Heart right ventricle (tissue), 16 donors: ENCODE measurements around the gene LPCAT4. TPM values are rescaled to one million over a fixed set of nuclear protein-coding genes. Genes with fewer than 3 reads are reported as not detected.

Experiments used
- ATAC-seq, 8 donors: fragments of 200-7000 bp; cut with Tn5 transposase; one replicate each; pipeline ENCODE4 v1.9.1; 2020; ENCODE audit warnings: mild to moderate bottlenecking in 8 of 8, moderate library complexity in 8 of 8, moderate number of reproducible peaks in 1 of 8
- DNase-seq, 2 donors: peaks; one replicate each; pipeline ENCODE4 v3.0.0-alpha.2; 2020
- H3K27ac ChIP-seq, 10 donors: fragments of 200-600 bp; sonication (generic) in 2 of 10; one replicate each; pipeline versions ENCODE4 v1.5.0 to v1.8.0; 2020 to 2022; ENCODE audit warnings: mild to moderate bottlenecking in 3 of 10
- H3K27me3 ChIP-seq, 7 donors: fragments of 200-600 bp; one replicate each; pipeline ENCODE4 v1.8.0; 2021 to 2022; ENCODE audit warnings: mild to moderate bottlenecking in 2 of 7
- H3K36me3 ChIP-seq, 9 donors: fragments of 200-600 bp; sonication (generic) in 1 of 9; one replicate each; pipeline versions ENCODE4 v1.5.0 to v1.8.0; 2020 to 2022; ENCODE audit warnings: mild to moderate bottlenecking in 2 of 9
- H3K4me1 ChIP-seq, 9 donors: fragments of 200-600 bp; sonication (generic) in 1 of 9; one replicate each; pipeline versions ENCODE4 v1.5.0 to v1.8.0; 2020 to 2022; ENCODE audit warnings: mild to moderate bottlenecking in 4 of 9
- H3K4me3 ChIP-seq, 10 donors: fragments of 200-600 bp; sonication (generic) in 2 of 10; one replicate each; pipeline versions ENCODE4 v1.5.0 to v1.8.0; 2020 to 2022; ENCODE audit warnings: mild to moderate bottlenecking in 7 of 10, moderate library complexity in 2 of 10
- H3K9me3 ChIP-seq, 11 donors: fragments of 200-600 bp in 10 of 11; sonication (generic) in 2 of 11; one replicate each; pipeline versions ENCODE4 v1.5.0 to v1.8.0; 2013 to 2022; ENCODE audit warnings: mild to moderate bottlenecking in 2 of 11, control low read depth in 1 of 11, moderate library complexity in 1 of 11
- WGBS, 2 donors: extraction: QIAGEN DNeasy Blood & Tissue Kit; methylation state at CpG; one replicate each; pipeline ENCODE4 v1.1.7; 2013; ENCODE audit warnings: inconsistent platforms in 1 of 2; 5-methylcytosine and 5-hydroxymethylcytosine counted together
- intact Hi-C, 10 donors: fragments of 100-400 bp; cut with DNase I; formaldehyde crosslinking; loops; one replicate each; pipeline versions ENCODE4 v1.11.1 to v1.14.2; 2022
- polyA plus RNA-seq, 2 donors: library from polyadenylated mRNA; stranded (reverse); fragments of 200-250 nt; gene quantifications; one replicate each; pipeline ENCODE4 v1.2.3, GENCODE V29; 2013
- total RNA-seq, 10 donors: library from RNA; stranded (reverse); fragmentation: NEBNext Ultra II Directional in 3 of 10; extraction: Animal tissue kit (Norgen Biotek cat#: 25700) in 3 of 10; gene quantifications; one replicate each; pipeline versions ENCODE4 v1.2.1 to v1.2.4, GENCODE V29; 2021 to 2023
- TF ChIP-seq, protein P1 (sequence below), 9 donors: fragments of 200-600 bp; sonication (generic) in 2 of 9; IDR thresholded peaks; one replicate each; pipeline versions ENCODE4 v1.5.0 to v1.8.0; 2021 to 2022; ENCODE audit warnings: antibody characterized with exemption in 9 of 9, mild to moderate bottlenecking in 5 of 9, moderate library complexity in 1 of 9
- donor health status: Arrhythmogenic right ventricular cardiomyopathy.
- donor health status: ischemic (EF 13 %, LVEDD 7.1; RV severe dilation, severe dysfunction).
- donor health status: healthy with polysubstance abuse.
- donor health status: DM: no; HTN: yes; CAD: no.
- donor health status: DM: no; HTN: no; CAD: no.
- donor health status: ischemic (EF 25% LVEDD 6.9; RV normal size, moderate dysfunction).
- donor health status: ischemic (EF 25% LVEDD 5.7; RV mildly dilated, moderate dysfunction).
- donor health status: healthy.
- donor health status: DM: yes; HTN: yes; CAD: no.
- donor health status: Ischemic cardiomyopathy.
- donor health status: ischemic (EF 35%, LVEDD 5.7; RV mildly dilated, moderate dysfunction).
- donor health status: nonischemic (EF 11% LVEDD 7.7; RV severe dilation, severe dysfunction).
- donor health status: DM: yes; HTN: yes; CAD: no.
- donor health status: PGD.
- donor health status: ischemic (EF 29% LVEDD 5.4; RV normal size, mild dysfunction).
- donor health status: nonischemic (EF 23%, LVEDD 6.1; RV moderate dilation, normal function).

LPCAT4 gene
- total and polyA plus RNA-seq, 12 donors: 15.1 to 110 (median 50.6) TPM

DNA sequence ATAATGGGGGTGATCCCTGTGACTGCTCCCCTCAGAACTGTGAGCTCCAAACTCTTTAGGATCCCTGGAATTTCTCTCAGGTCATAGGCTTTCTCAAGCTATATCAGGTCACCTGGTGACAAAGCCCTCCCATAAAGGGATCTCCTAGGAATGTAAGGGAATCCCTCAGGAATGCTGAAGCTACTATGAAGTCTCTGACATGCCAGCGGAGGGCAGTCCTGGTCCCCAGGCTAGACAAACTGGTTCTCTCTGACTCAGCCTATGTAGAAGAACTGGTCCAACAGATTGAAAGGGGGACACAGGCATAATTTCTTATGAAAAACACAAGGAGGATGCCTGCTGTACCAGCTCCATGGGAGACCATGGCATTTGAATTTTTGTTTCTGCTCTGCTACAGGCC is 6.7 kb downstream of the LPCAT4 start:
- 96 to 100% methylated on average over 1 of the region's 1 CpG for WGBS, 2 donors
- Histone ChIP-seq H3K27me3 (no peaks in the 10 kb centered on the region), H3K4me1 (peaks cover 0 to 9% (median 6%) of the 10 kb centered on the region in 9 donors), H3K36me3 (peaks cover 0 to 89% (median 28%) of the 10 kb centered on the region in 9 donors), H3K4me3 (no peak overlapping the region), H3K9me3 (no peaks in the 10 kb centered on the region), H3K27ac (no peak overlapping the region)
- no peak for DNase-seq
- intact Hi-C loops: loop anchor here in 6 of 10 donors (10.0 kb wide), 3 partner anchors 115 to 255 kb away; partner anchors contain the start of genes EMC7 (in 3 of the 6), PGBD4 (in 3 of the 6) and GOLGA8B (in 1 of the 6)
- no peak for ATAC-seq
- TF ChIP-seq, protein P1, sequence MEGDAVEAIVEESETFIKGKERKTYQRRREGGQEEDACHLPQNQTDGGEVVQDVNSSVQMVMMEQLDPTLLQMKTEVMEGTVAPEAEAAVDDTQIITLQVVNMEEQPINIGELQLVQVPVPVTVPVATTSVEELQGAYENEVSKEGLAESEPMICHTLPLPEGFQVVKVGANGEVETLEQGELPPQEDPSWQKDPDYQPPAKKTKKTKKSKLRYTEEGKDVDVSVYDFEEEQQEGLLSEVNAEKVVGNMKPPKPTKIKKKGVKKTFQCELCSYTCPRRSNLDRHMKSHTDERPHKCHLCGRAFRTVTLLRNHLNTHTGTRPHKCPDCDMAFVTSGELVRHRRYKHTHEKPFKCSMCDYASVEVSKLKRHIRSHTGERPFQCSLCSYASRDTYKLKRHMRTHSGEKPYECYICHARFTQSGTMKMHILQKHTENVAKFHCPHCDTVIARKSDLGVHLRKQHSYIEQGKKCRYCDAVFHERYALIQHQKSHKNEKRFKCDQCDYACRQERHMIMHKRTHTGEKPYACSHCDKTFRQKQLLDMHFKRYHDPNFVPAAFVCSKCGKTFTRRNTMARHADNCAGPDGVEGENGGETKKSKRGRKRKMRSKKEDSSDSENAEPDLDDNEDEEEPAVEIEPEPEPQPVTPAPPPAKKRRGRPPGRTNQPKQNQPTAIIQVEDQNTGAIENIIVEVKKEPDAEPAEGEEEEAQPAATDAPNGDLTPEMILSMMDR (IDR thresholded peaks at IDR 0.05): no peak

DNA sequence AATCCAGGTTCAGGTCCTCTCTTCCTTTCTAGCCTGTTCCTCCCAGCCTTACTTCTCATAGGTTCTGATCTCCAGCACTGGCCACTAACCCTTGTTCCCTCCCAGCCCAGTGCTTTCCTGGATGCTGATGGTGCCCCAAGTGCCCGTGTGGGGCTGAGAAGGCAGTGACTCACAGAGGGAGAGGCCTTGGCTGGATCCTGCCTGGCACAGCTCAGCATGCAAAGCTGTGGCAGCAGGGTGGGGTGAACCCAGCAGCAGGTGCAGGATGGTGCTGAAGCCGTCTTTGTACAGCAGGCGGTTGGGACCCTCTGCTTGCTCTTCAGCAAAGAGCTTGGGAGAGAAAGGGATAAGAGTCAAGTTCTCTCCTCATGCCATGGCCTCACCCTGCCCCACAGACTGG is 7.6 kb downstream of the LPCAT4 start:
- DNase-seq: no peak
- Histone ChIP-seq H3K4me3 (no peak overlapping the region), H3K27ac (no peak overlapping the region), H3K9me3 (no peaks in the 10 kb centered on the region), H3K27me3 (no peaks in the 10 kb centered on the region), H3K36me3 (peaks cover 0 to 98% (median 28%) of the 10 kb centered on the region in 9 donors), H3K4me1 (peaks cover 0 to under 1% (median 0%) of the 10 kb centered on the region in 9 donors)
- no peak for ATAC-seq
- TF ChIP-seq, protein P1 (IDR thresholded peaks at IDR 0.05): no peak
- intact Hi-C loops: no loop called here
- 78 to 79% methylated on average over 3 of the region's 3 CpGs for WGBS, 2 donors

DNA sequence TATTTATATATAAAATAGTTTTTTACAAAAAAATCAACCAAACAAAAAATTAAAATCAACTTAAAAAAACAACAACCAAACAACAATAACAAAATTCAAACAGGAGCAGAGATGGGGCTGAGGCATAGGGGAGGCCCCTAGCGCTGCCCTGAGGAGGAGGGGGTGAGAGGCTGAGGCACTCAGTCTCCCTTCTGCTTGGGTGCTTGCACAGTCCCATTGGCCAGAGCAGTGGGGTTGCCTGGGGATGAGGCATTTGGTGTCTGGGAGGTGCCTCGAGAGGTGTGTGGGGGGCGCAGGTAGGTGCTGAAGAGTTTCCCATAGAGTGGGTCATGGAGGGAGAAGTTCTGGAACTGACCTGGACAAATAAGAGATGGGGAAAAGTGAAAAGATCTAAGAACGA is 8.0 kb downstream of the LPCAT4 start:
- intact Hi-C loops: no loop called here
- DNase-seq: no peak
- Histone ChIP-seq H3K27me3 (no peaks in the 10 kb centered on the region), H3K4me1 (no peaks in the 10 kb centered on the region), H3K36me3 (peaks cover 0 to 100% (median 28%) of the 10 kb centered on the region in 9 donors), H3K9me3 (no peaks in the 10 kb centered on the region), H3K27ac (no peak overlapping the region), H3K4me3 (no peak overlapping the region)
- 93 to 95% methylated on average over 4 of the region's 4 CpGs for WGBS, 2 donors
- ATAC-seq: no peak
- TF ChIP-seq, protein P1 (IDR thresholded peaks at IDR 0.05): no peak

DNA sequence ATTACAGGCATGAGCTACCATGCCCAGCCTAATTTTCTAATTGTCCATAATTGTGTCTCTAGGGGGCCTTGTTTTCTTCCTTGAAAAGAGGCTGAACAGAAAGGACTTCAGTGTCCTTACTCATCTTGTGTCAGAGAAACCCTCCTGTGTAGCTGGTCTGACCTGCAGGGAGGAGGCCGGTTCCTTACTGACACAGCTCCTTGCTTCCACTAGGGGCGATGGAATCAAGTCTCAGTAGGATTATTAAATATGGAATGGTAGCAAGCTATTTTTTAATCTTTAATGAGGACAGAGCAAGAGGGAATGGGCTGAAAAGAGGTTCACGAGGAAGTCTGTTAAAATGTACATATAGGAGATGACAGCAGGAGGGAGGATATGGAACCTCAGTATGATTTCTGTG is 8.6 kb downstream of the LPCAT4 start:
- Histone ChIP-seq H3K27me3 (no peaks in the 10 kb centered on the region), H3K4me3 (no peak overlapping the region), H3K36me3 (peaks cover 0 to 95% (median 28%) of the 10 kb centered on the region in 9 donors), H3K9me3 (no peaks in the 10 kb centered on the region), H3K27ac (no peak overlapping the region), H3K4me1 (no peaks in the 10 kb centered on the region)
- no peak for ATAC-seq
- WGBS, 2 donors: 69 to 75% methylated on average over 3 of the region's 3 CpGs
- no peak for DNase-seq
- TF ChIP-seq, protein P1 (IDR thresholded peaks at IDR 0.05): peak in 4 of 9 donors; percentile 11 to 15 (median 13)
- intact Hi-C loops: no loop called here
